ENCODE results near the gene DBET.

DNA sequence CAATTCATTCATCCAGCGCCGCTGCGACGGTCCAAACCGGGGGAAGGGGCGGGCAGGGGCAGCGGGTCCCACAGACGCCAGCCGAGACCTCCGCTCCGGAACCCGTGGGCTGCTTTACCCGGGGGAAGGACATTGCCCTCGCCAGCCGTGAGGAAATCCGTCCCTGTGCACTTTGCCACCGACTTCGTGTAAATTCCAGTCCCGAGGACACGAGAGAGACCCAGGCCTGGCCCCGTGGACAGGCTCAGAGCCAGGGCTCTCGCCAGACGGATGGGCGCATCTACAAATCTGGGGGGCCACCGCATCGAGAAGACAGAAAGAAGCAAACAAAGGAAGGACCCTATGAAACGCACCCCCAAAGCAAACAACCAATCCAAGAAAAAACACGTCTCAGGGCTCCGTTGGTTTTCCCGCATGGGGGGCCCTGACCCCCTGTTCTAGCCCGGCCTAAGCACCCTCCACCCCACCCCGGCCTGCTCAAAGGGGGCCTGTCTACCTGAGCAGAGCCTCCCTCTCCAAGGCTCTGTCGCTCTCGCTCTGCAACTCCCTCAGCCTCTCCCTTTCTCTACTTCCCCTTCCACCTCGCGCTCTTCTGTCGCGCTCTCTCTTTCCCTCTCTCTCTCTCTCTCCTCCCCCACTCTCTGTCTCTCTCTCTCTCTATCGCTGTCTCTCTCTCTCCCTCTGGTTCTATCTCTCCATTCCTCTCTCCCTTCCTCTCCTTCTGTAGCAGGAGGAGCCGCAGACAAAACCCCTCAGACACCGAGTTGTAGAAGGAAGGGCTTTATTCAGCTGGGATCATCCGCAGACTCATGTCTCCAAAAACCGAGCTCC, 48.5 kb upstream of the DBET start:
- TF ChIP-seq, protein P1, sequence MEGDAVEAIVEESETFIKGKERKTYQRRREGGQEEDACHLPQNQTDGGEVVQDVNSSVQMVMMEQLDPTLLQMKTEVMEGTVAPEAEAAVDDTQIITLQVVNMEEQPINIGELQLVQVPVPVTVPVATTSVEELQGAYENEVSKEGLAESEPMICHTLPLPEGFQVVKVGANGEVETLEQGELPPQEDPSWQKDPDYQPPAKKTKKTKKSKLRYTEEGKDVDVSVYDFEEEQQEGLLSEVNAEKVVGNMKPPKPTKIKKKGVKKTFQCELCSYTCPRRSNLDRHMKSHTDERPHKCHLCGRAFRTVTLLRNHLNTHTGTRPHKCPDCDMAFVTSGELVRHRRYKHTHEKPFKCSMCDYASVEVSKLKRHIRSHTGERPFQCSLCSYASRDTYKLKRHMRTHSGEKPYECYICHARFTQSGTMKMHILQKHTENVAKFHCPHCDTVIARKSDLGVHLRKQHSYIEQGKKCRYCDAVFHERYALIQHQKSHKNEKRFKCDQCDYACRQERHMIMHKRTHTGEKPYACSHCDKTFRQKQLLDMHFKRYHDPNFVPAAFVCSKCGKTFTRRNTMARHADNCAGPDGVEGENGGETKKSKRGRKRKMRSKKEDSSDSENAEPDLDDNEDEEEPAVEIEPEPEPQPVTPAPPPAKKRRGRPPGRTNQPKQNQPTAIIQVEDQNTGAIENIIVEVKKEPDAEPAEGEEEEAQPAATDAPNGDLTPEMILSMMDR (IDR thresholded peaks at IDR 0.05): no peak
- TF ChIP-seq POLR2A (IDR thresholded peaks at IDR 0.05): no peak

Data from breast epithelium (tissue), 3 donors.